HepG2 (cell line): Measurements from ENCODE around the gene ACCSL. TPM values are rescaled to one million over a fixed set of nuclear protein-coding genes. Genes with fewer than 3 reads are reported as not detected.

Source experiments
- HOXD1 ChIP-seq: sonication (generic); formaldehyde crosslinking; IDR thresholded peaks from 2 replicates; pipeline ENCODE4 v1.5.0; 2020; ENCODE audit warnings: missing genetic modification reagents
- KDM1A ChIP-seq: IDR thresholded peaks from 2 replicates; pipeline ENCODE4 v1.6.1; 2016; ENCODE audit warnings: missing compliant biosample characterization
- REXO4 ChIP-seq: sonication (generic); formaldehyde crosslinking; IDR thresholded peaks from 2 replicates; pipeline ENCODE4 v1.8.0; 2022; ENCODE audit warnings: missing genetic modification reagents, mild to moderate bottlenecking, borderline replicate concordance
- SALL1 ChIP-seq: sonication (generic); formaldehyde crosslinking; IDR thresholded peaks from 2 replicates; pipeline ENCODE4 v1.8.0; 2022; ENCODE audit warnings: mild to moderate bottlenecking, missing genetic modification reagents
- THYN1 ChIP-seq: sonication (generic); formaldehyde crosslinking; IDR thresholded peaks from 2 replicates; pipeline ENCODE4 v1.8.1; 2023; ENCODE audit warnings: low read depth, mild to moderate bottlenecking, moderate library complexity, missing genetic modification reagents, borderline replicate concordance
- ZC3H4 ChIP-seq: sonication (generic); formaldehyde crosslinking; IDR thresholded peaks from 2 replicates; pipeline ENCODE4 v1.4.0; 2020; ENCODE audit warnings: missing genetic modification reagents, borderline replicate concordance
- ZMAT3 ChIP-seq: sonication (generic); formaldehyde crosslinking; conservative IDR thresholded peaks from 2 replicates; pipeline ENCODE4 v1.7.0; 2021; ENCODE audit warnings: missing genetic modification reagents
- ZNF879 ChIP-seq: sonication (generic); formaldehyde crosslinking; IDR thresholded peaks from 2 replicates; pipeline ENCODE4 v1.8.1; 2023; ENCODE audit warnings: missing genetic modification reagents
- ZSCAN22 ChIP-seq: sonication (generic); formaldehyde crosslinking; IDR thresholded peaks from 2 replicates; pipeline ENCODE4 v1.4.0; 2020; ENCODE audit warnings: mild to moderate bottlenecking, missing genetic modification reagents
- polyA plus RNA-seq, 8 experiments: library from polyadenylated mRNA; depleted of rRNA in 3 of 8; stranded (reverse) in 7 of 8; unstranded in 1 of 8; fragments of >200 nt; fragmentation: Illumina TruSeq in 4 of 8; extraction: Trizol in 4 of 8; gene quantifications; 2 replicates each; pipeline versions ENCODE4 v1.2.1 to v1.2.3, GENCODE V29; 2011 to 2016; ENCODE audit warnings: low read depth in 4 of 8, missing spikeins in 1 of 8, mixed read lengths in 1 of 8; ENCODE audit not compliant: insufficient read depth in 1 of 8
- total RNA-seq, 5 experiments: library from RNA; depleted of rRNA; stranded (reverse); fragments of >200 nt; fragmentation: Illumina TruSeq; extraction: Trizol; gene quantifications; 2 replicates each; pipeline ENCODE4 v1.2.3, GENCODE V29; 2016; ENCODE audit warnings: low read depth in 1 of 5
- TF ChIP-seq, protein P1 (sequence below), 2 experiments: fragments of 450-650 bp in 1 of 2; sonication (generic) in 1 of 2; formaldehyde crosslinking in 1 of 2; IDR thresholded peaks; 2 replicates each; pipeline versions ENCODE4 v1.6.1 to v1.8.0; 2016 to 2022; ENCODE audit warnings: antibody characterized with exemption in 1 of 2, mild to moderate bottlenecking in 1 of 2, missing genetic modification reagents in 1 of 2
- TF ChIP-seq, protein P2 (sequence below): sonication (generic); formaldehyde crosslinking; IDR thresholded peaks from 2 replicates; pipeline ENCODE4 v1.5.0; 2020; ENCODE audit warnings: missing genetic modification reagents
- TF ChIP-seq, protein P3 (sequence below): sonication (generic); formaldehyde crosslinking; IDR thresholded peaks from 2 replicates; pipeline ENCODE4 v1.4.0; 2020; ENCODE audit warnings: missing genetic modification reagents, mild to moderate bottlenecking, borderline replicate concordance

Gene ACCSL
- total and polyA plus RNA-seq, 2 of the 13 experiments (the other 11 are each of a cell fraction or from before 2014, with no cell fraction given): not detected

DNA sequence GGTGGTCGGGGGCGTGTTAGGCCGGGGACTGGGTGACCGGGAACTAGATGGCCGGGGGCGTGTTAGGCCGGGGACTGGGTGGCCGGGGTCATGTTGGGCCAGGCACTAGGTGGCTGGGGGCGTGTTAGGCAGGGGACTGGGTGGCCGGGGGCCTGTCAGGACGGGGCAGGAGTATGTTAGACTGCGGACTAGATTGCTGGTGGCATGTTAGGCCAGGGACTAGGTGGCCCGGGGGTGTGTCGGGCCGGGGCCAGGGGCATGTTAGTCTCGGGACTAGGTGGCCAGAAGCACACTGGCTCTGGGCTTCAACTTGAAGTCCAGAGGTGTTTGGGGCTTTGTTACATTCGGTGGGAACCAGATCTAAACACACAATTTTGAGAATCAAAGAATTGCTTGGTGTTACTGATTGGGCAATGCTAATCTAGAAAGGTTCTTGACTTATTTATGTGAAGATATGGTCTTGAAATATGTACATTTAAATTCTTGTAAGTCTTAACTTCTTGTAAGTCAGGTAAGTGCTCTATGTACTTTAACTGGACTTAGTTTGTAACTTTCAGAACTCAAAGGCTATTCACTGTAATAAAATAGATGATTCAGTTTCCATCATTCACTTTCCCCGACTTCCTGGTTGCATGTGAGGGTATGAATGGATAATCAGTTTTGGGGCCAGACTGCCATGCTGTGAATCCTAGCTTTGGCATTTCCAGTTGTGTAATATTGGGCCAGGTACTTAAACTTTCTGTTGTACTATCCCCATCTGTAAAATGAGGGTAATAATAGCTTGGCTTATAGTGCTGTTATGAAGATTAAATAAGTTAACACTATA, 48.8 kb downstream of the ACCSL start (continued):
- TF ChIP-seq, protein P1, sequence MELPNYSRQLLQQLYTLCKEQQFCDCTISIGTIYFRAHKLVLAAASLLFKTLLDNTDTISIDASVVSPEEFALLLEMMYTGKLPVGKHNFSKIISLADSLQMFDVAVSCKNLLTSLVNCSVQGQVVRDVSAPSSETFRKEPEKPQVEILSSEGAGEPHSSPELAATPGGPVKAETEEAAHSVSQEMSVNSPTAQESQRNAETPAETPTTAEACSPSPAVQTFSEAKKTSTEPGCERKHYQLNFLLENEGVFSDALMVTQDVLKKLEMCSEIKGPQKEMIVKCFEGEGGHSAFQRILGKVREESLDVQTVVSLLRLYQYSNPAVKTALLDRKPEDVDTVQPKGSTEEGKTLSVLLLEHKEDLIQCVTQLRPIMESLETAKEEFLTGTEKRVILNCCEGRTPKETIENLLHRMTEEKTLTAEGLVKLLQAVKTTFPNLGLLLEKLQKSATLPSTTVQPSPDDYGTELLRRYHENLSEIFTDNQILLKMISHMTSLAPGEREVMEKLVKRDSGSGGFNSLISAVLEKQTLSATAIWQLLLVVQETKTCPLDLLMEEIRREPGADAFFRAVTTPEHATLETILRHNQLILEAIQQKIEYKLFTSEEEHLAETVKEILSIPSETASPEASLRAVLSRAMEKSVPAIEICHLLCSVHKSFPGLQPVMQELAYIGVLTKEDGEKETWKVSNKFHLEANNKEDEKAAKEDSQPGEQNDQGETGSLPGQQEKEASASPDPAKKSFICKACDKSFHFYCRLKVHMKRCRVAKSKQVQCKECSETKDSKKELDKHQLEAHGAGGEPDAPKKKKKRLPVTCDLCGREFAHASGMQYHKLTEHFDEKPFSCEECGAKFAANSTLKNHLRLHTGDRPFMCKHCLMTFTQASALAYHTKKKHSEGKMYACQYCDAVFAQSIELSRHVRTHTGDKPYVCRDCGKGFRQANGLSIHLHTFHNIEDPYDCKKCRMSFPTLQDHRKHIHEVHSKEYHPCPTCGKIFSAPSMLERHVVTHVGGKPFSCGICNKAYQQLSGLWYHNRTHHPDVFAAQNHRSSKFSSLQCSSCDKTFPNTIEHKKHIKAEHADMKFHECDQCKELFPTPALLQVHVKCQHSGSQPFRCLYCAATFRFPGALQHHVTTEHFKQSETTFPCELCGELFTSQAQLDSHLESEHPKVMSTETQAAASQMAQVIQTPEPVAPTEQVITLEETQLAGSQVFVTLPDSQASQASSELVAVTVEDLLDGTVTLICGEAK (IDR thresholded peaks at IDR 0.05): no peak
- TF ChIP-seq, protein P1 (CRISPR knock-in tag; IDR thresholded peaks at IDR 0.05): no peak
- TF ChIP-seq ZMAT3 (CRISPR knock-in tag): no peak
- TF ChIP-seq, protein P2, sequence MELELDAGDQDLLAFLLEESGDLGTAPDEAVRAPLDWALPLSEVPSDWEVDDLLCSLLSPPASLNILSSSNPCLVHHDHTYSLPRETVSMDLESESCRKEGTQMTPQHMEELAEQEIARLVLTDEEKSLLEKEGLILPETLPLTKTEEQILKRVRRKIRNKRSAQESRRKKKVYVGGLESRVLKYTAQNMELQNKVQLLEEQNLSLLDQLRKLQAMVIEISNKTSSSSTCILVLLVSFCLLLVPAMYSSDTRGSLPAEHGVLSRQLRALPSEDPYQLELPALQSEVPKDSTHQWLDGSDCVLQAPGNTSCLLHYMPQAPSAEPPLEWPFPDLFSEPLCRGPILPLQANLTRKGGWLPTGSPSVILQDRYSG (CRISPR knock-in tag): no peak
- TF ChIP-seq, protein P3, sequence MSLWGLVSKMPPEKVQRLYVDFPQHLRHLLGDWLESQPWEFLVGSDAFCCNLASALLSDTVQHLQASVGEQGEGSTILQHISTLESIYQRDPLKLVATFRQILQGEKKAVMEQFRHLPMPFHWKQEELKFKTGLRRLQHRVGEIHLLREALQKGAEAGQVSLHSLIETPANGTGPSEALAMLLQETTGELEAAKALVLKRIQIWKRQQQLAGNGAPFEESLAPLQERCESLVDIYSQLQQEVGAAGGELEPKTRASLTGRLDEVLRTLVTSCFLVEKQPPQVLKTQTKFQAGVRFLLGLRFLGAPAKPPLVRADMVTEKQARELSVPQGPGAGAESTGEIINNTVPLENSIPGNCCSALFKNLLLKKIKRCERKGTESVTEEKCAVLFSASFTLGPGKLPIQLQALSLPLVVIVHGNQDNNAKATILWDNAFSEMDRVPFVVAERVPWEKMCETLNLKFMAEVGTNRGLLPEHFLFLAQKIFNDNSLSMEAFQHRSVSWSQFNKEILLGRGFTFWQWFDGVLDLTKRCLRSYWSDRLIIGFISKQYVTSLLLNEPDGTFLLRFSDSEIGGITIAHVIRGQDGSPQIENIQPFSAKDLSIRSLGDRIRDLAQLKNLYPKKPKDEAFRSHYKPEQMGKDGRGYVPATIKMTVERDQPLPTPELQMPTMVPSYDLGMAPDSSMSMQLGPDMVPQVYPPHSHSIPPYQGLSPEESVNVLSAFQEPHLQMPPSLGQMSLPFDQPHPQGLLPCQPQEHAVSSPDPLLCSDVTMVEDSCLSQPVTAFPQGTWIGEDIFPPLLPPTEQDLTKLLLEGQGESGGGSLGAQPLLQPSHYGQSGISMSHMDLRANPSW: no peak
- no peak for TF ChIP-seq ZC3H4
- TF ChIP-seq SALL1 (CRISPR knock-in tag): no peak
- TF ChIP-seq THYN1 (CRISPR knock-in tag): no peak
- no peak for TF ChIP-seq KDM1A (CRISPR knock-in tag)
- TF ChIP-seq ZNF879 (CRISPR knock-in tag): 0 out of 2 replicates have a peak, but pooled peaks have one; percentile 9
- no peak for TF ChIP-seq REXO4 (CRISPR knock-in tag)
- no peak for TF ChIP-seq ZSCAN22 (CRISPR knock-in tag)
- TF ChIP-seq HOXD1 (CRISPR knock-in tag): no peak
